Measurements from ENCODE around the gene GABRG3.

GABRG3 gene

GRCh38 chr15:27196691-27197090, 225.7 kb downstream of the GABRG3 start:
- DNase-seq = no peak

- no peak for DNase-seq
Observed at GRCh38 chr15:27201425-27201824, 230.4 kb downstream of the GABRG3 start.

GRCh38 chr15:27210176-27210575, 239.2 kb downstream of the GABRG3 start:
- no peak for DNase-seq

GRCh38 chr15:27214032-27214431, 243.1 kb downstream of the GABRG3 start:
- DNase-seq = no peak

- DNase-seq = no peak
Observed at GRCh38 chr15:27214961-27215360, 244.0 kb downstream of the GABRG3 start.

GRCh38 chr15:27218426-27218825, 247.4 kb downstream of the GABRG3 start:
- DNase-seq = no peak

- no peak for DNase-seq
Observed at GRCh38 chr15:27219636-27220035, 248.7 kb downstream of the GABRG3 start.

GRCh38 chr15:27220199-27220598, 249.2 kb downstream of the GABRG3 start:
- no peak for DNase-seq

- no peak for DNase-seq
Observed at GRCh38 chr15:27222479-27222878, 251.5 kb downstream of the GABRG3 start.

- DNase-seq = no peak
Observed at GRCh38 chr15:27223179-27223578, 252.2 kb downstream of the GABRG3 start.

GRCh38 chr15:27231811-27232210, 260.8 kb downstream of the GABRG3 start:
- DNase-seq = no peak

- no peak for DNase-seq
Observed at GRCh38 chr15:27232876-27233275, 261.9 kb downstream of the GABRG3 start.

- DNase-seq = no peak
Observed at GRCh38 chr15:27234593-27234992, 263.6 kb downstream of the GABRG3 start.

- no peak for DNase-seq
Observed at GRCh38 chr15:27235161-27235560, 264.2 kb downstream of the GABRG3 start.

- no peak for DNase-seq
Observed at GRCh38 chr15:27235681-27236080, 264.7 kb downstream of the GABRG3 start.

- DNase-seq = no peak
Observed at GRCh38 chr15:27237319-27237939, 266.4 kb downstream of the GABRG3 start.

- no peak for DNase-seq
Observed at GRCh38 chr15:27238209-27238608, 267.2 kb downstream of the GABRG3 start.

- DNase-seq = no peak
Observed at GRCh38 chr15:27238707-27239423, 267.9 kb downstream of the GABRG3 start.

GRCh38 chr15:27241943-27242342, 271.0 kb downstream of the GABRG3 start:
- DNase-seq = no peak

GRCh38 chr15:27244047-27244446, 273.1 kb downstream of the GABRG3 start:
- DNase-seq = no peak

- DNase-seq = no peak
Observed at GRCh38 chr15:27248251-27248650, 277.3 kb downstream of the GABRG3 start.

GRCh38 chr15:27249046-27249759, 278.2 kb downstream of the GABRG3 start:
- DNase-seq = no peak

GRCh38 chr15:27249760-27250109, 278.8 kb downstream of the GABRG3 start:
- DNase-seq = no peak

- DNase-seq = no peak
Observed at GRCh38 chr15:27250223-27250622, 279.2 kb downstream of the GABRG3 start.
